ENCODE measurements around the gene TIFAB. TPM values are rescaled to one million over a fixed set of nuclear protein-coding genes. Genes with fewer than 3 reads are reported as not detected.

TIFAB gene
- total RNA-seq, 1 experiment from 2014 or later, result not detected

- ChIA-PET RAD21 (ENCODE audit: low non-redundant PET in 1 of 2, low total read pairs in 2 of 2, uncharacterized antibody in 2 of 2, unreplicated experiment in 2 of 2) (no interaction called here), POLR2A (interaction anchor here (1.9 kb wide), 1 partner anchor 98 kb away, joined by 8 read pairs; no protein-coding TSS in a partner anchor), CTCF (interaction anchor here (0.6 to 14.2 kb wide), 13 partner anchors 7 to 378 kb away, joined by 3 to 476 read pairs (median 7); partner anchors contain the start of genes DCANP1 and SLC25A48)
- H3K79me2 ChIP-seq (ENCODE audit: insufficient read depth, low read length), result no peaks in the 10 kb centered on the region
- peak overlapping the region; percentile 63 for H2AFZ ChIP-seq (ENCODE audit: low read depth, low read length, poor library complexity, severe bottlenecking)
- peak overlapping the region; percentile 49 for H3K4me2 ChIP-seq (ENCODE audit: low read length)
- peak; percentile 46 for DNase-seq (ENCODE audit: low read depth, low spot score)
- peak; percentile 21; the same call in 1 of the 2 replicates for ATAC-seq
- H3K9me2 ChIP-seq (ENCODE audit: insufficient read depth), result no peaks in the 10 kb centered on the region; the same call in 1 of the 2 replicates
- TF ChIP-seq, protein P1, sequence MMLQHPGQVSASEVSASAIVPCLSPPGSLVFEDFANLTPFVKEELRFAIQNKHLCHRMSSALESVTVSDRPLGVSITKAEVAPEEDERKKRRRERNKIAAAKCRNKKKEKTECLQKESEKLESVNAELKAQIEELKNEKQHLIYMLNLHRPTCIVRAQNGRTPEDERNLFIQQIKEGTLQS (IDR thresholded peaks at IDR 0.05), result no peak
- TF ChIP-seq ZNF274 (IDR thresholded peaks at IDR 0.05; ENCODE audit: low read depth, low read length) (no peak), POLR2AphosphoS5 (IDR thresholded peaks at IDR 0.05; ENCODE audit: low read depth, low read length) (no peak), EZH2 (IDR thresholded peaks at IDR 0.05) (no peak), CBX3 (IDR thresholded peaks at IDR 0.05; ENCODE audit: low read depth) (0 out of 2 replicates have a peak, but pooled peaks have one; percentile 18), CTCF (IDR thresholded peaks at IDR 0.05 in 2 of 3, conservative IDR thresholded peaks at IDR 0.05 in 1 of 3; ENCODE audit: borderline replicate concordance in 1 of 3, insufficient read depth in 1 of 3, low read depth in 2 of 3, low read length in 2 of 3) (no peak), SIN3A (IDR thresholded peaks at IDR 0.05; ENCODE audit: low read depth) (no peak), POLR2A (IDR thresholded peaks at IDR 0.05; ENCODE audit: borderline replicate concordance, extremely low read depth, insufficient read depth, insufficient read length) (no peak), MAX (IDR thresholded peaks at IDR 0.05) (peak; percentile 39; the same call in 1 of the 2 replicates), EZH2phosphoT487 (IDR thresholded peaks at IDR 0.05; ENCODE audit: borderline replicate concordance) (no peak), JUND (IDR thresholded peaks at IDR 0.05) (no peak; the same call in none of the 2 replicates), SRF (IDR thresholded peaks at IDR 0.05; ENCODE audit: low read depth) (no peak), TCF7L2 (IDR thresholded peaks at IDR 0.05; ENCODE audit: borderline replicate concordance, extremely low read depth, insufficient read depth, insufficient read length) (no peak), ELF1 (IDR thresholded peaks at IDR 0.05; ENCODE audit: borderline replicate concordance, low read depth) (no peak), SP1 (IDR thresholded peaks at IDR 0.05; ENCODE audit: low read depth) (no peak), RAD21 (IDR thresholded peaks at IDR 0.05; ENCODE audit: low read depth) (no peak), EGR1 (IDR thresholded peaks at IDR 0.05; ENCODE audit: low read depth) (peak; percentile 90), FOSL1 (IDR thresholded peaks at IDR 0.05; ENCODE audit: low read depth) (peak; percentile 49; the same call in 1 of the 2 replicates)
- TF ChIP-seq, protein P2, sequence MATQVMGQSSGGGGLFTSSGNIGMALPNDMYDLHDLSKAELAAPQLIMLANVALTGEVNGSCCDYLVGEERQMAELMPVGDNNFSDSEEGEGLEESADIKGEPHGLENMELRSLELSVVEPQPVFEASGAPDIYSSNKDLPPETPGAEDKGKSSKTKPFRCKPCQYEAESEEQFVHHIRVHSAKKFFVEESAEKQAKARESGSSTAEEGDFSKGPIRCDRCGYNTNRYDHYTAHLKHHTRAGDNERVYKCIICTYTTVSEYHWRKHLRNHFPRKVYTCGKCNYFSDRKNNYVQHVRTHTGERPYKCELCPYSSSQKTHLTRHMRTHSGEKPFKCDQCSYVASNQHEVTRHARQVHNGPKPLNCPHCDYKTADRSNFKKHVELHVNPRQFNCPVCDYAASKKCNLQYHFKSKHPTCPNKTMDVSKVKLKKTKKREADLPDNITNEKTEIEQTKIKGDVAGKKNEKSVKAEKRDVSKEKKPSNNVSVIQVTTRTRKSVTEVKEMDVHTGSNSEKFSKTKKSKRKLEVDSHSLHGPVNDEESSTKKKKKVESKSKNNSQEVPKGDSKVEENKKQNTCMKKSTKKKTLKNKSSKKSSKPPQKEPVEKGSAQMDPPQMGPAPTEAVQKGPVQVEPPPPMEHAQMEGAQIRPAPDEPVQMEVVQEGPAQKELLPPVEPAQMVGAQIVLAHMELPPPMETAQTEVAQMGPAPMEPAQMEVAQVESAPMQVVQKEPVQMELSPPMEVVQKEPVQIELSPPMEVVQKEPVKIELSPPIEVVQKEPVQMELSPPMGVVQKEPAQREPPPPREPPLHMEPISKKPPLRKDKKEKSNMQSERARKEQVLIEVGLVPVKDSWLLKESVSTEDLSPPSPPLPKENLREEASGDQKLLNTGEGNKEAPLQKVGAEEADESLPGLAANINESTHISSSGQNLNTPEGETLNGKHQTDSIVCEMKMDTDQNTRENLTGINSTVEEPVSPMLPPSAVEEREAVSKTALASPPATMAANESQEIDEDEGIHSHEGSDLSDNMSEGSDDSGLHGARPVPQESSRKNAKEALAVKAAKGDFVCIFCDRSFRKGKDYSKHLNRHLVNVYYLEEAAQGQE (IDR thresholded peaks at IDR 0.05; ENCODE audit: low read depth), result no peak
- H4K20me1 ChIP-seq (ENCODE audit: insufficient read depth), result no peaks in the 10 kb centered on the region
- no TSS peak for BruUV-seq (replicated peaks)
- no peak overlapping the region for H3K4me3 ChIP-seq (replicated peaks in 1 of 2; ENCODE audit: low read depth in 1 of 2, low read length in 2 of 2)
- H3K4me1 ChIP-seq (ENCODE audit: control insufficient read depth in 1 of 2, insufficient read depth in 2 of 2, low read length in 2 of 2), result peaks cover 10 to 35% of the 10 kb centered on the region in 2 experiments
- intact Hi-C loops (cut with micrococcal nuclease), result loop anchor here (5.0 to 10.0 kb wide), 2 partner anchors 496 to 598 kb away; partner anchors contain the start of gene LECT2
- H3K27me3 ChIP-seq (ENCODE audit: insufficient read depth, low read length), result no peaks in the 10 kb centered on the region
- no peak overlapping the region for H3K27ac ChIP-seq (ENCODE audit: low read depth, low read length)
- H3K9me3 ChIP-seq (ENCODE audit: control insufficient read depth in 1 of 2, insufficient read depth in 1 of 2, low read depth in 1 of 2, low read length in 2 of 2), result no peaks in the 10 kb centered on the region
- H3K36me3 ChIP-seq (ENCODE audit: control insufficient read depth in 1 of 2, insufficient read depth in 2 of 2, low read length in 2 of 2), result no peaks in the 10 kb centered on the region
- no peak overlapping the region for H3K9ac ChIP-seq (ENCODE audit: low read length)
These were observed 4.3 kb upstream of the TIFAB start for GRCh38 chr5:135456238-135457099.

Data from HCT116 (cell line).